Heart left ventricle (tissue), 13 donors: ENCODE data around the gene SAT2.

Experiments used
- POLR2A ChIP-seq, 2 donors: fragments of 450-650 bp; IDR thresholded peaks; one replicate each; pipeline ENCODE4 v1.6.1; 2017; ENCODE audit warnings: antibody characterized with exemption in 2 of 2, mild to moderate bottlenecking in 2 of 2, moderate library complexity in 2 of 2
- TF ChIP-seq, protein P1 (sequence below), 12 donors: fragments of 200-600 bp; sonication (generic) in 4 of 12; IDR thresholded peaks; one replicate each; pipeline versions ENCODE4 v1.5.0 to v1.8.0; 2018 to 2022; ENCODE audit warnings: antibody characterized with exemption in 12 of 12, mild to moderate bottlenecking in 5 of 12
- donor health status: ischemic (EF 13 %, LVEDD 7.1; RV severe dilation, severe dysfunction).
- donor health status: DM: no; HTN: yes; CAD: no.
- donor health status: DM: no; HTN: no; CAD: no.
- donor health status: ischemic (EF 25% LVEDD 6.9; RV normal size, moderate dysfunction).
- donor health status: ischemic (EF 25% LVEDD 5.7; RV mildly dilated, moderate dysfunction).
- donor health status: ischemic (EF 35%, LVEDD 5.7; RV mildly dilated, moderate dysfunction).
- donor health status: nonischemic (EF 11% LVEDD 7.7; RV severe dilation, severe dysfunction).
- donor health status: DM: yes; HTN: yes; CAD: no.
- donor health status: PGD.
- donor health status: ischemic (EF 29% LVEDD 5.4; RV normal size, mild dysfunction).
- donor health status: nonischemic (EF 23%, LVEDD 6.1; RV moderate dilation, normal function).

- TF ChIP-seq, protein P1, sequence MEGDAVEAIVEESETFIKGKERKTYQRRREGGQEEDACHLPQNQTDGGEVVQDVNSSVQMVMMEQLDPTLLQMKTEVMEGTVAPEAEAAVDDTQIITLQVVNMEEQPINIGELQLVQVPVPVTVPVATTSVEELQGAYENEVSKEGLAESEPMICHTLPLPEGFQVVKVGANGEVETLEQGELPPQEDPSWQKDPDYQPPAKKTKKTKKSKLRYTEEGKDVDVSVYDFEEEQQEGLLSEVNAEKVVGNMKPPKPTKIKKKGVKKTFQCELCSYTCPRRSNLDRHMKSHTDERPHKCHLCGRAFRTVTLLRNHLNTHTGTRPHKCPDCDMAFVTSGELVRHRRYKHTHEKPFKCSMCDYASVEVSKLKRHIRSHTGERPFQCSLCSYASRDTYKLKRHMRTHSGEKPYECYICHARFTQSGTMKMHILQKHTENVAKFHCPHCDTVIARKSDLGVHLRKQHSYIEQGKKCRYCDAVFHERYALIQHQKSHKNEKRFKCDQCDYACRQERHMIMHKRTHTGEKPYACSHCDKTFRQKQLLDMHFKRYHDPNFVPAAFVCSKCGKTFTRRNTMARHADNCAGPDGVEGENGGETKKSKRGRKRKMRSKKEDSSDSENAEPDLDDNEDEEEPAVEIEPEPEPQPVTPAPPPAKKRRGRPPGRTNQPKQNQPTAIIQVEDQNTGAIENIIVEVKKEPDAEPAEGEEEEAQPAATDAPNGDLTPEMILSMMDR (IDR thresholded peaks at IDR 0.05): no peak
- TF ChIP-seq POLR2A (IDR thresholded peaks at IDR 0.05): peak in 1 of 2 donors; percentile 13
Observed at GRCh38 chr17:7606280-7606679, 21.3 kb downstream of the SAT2 start.
